T47D (cell line): ENCODE measurements around the gene PAGE1.
"Not testable (repeated sequence)": the region's sequence is repeated elsewhere in the genome, so short reads cannot be mapped to it uniquely, and the experiment has no call there.

Experiments
- DNase-seq, 2 experiments: peaks; one replicate each; pipeline versions ENCODE4 v3.0.0 to v3.0.0-alpha.2; 2011 to 2012; ENCODE audit warnings: low read depth in 1 of 2, low spot score in 1 of 2
- JUND ChIP-seq: IDR thresholded peaks from 2 replicates; pipeline ENCODE4 v1.6.1; 2012; ENCODE audit warnings: low read depth
- in situ Hi-C: cut with HindIII; loops from 2 replicates; pipeline ENCODE4 v1.10.0; 2016; ENCODE audit warnings: low sequenced_read_pairs, low pct_unique_long_range_greater_than_20kb

PAGE1 gene

GRCh38 chrX:49695276-49696180 lies at the start of gene PAGE1:
PAGE1 (minus strand) TSS chrX:49695984; CDS start chrX:49694770, 1,214 bp downstream.
- no peak for DNase-seq

GRCh38 chrX:49741501-49741900 lies 45.7 kb upstream of the PAGE1 start:
- DNase-seq, in situ Hi-C loops: not testable (repeated sequence)

More at GRCh38 chrX:49695276-49696180, at the start of gene PAGE1:
- TF ChIP-seq JUND = no peak
- in situ Hi-C loops = no loop called here

- DNase-seq = no peak
- no peak for TF ChIP-seq JUND
- in situ Hi-C loops = no loop called here
Measured at GRCh38 chrX:49727847-49728246, 32.1 kb upstream of the PAGE1 start.

- TF ChIP-seq JUND = no peak
- in situ Hi-C loops = no loop called here
Measured at GRCh38 chrX:49726966-49727365, 31.2 kb upstream of the PAGE1 start.

GRCh38 chrX:49725923-49726904 lies 30.4 kb upstream of the PAGE1 start:
- in situ Hi-C loops = no loop called here
- TF ChIP-seq JUND = no peak
- DNase-seq = no peak

More at GRCh38 chrX:49726966-49727365, 31.2 kb upstream of the PAGE1 start:
- DNase-seq = no peak

GRCh38 chrX:49725401-49725800 lies 29.6 kb upstream of the PAGE1 start:
- TF ChIP-seq JUND = no peak
- in situ Hi-C loops = no loop called here
- DNase-seq = no peak

GRCh38 chrX:49720106-49720505 lies 24.3 kb upstream of the PAGE1 start:
- in situ Hi-C loops = not testable (repeated sequence)

GRCh38 chrX:49712577-49712976 lies 16.8 kb upstream of the PAGE1 start:
- DNase-seq = no peak
- TF ChIP-seq JUND = no peak
- in situ Hi-C loops = no loop called here

More at GRCh38 chrX:49720106-49720505, 24.3 kb upstream of the PAGE1 start:
- not testable (repeated sequence) for DNase-seq

- DNase-seq = peak in 1 of 2 experiments; percentile 27
- in situ Hi-C loops = no loop called here
- no peak for TF ChIP-seq JUND
Measured at GRCh38 chrX:49710744-49711319, 15.0 kb upstream of the PAGE1 start.

GRCh38 chrX:49704691-49705404 lies 9.1 kb upstream of the PAGE1 start:
- no peak for DNase-seq
- in situ Hi-C loops = no loop called here
- no peak for TF ChIP-seq JUND

GRCh38 chrX:49701933-49702332 lies 6.1 kb upstream of the PAGE1 start:
- TF ChIP-seq JUND = no peak
- DNase-seq = no peak
- in situ Hi-C loops = no loop called here

- no peak for DNase-seq
- in situ Hi-C loops = no loop called here
- no peak for TF ChIP-seq JUND
Measured at GRCh38 chrX:49701323-49701722, 5.5 kb upstream of the PAGE1 start.
